ENCODE data around the gene DUSP22.

The DUSP22 gene

GRCh38 chr6:308768-309167, 16.5 kb downstream of the DUSP22 start:
- DNase-seq (ENCODE audit: low read depth): no peak

- no peak for DNase-seq (ENCODE audit: low read depth)
These were observed 17.7 kb downstream of the DUSP22 start for GRCh38 chr6:309947-310346.

GRCh38 chr6:310671-311070, 18.4 kb downstream of the DUSP22 start:
- DNase-seq (ENCODE audit: low read depth): no peak

- no peak for DNase-seq (ENCODE audit: low read depth)
These were observed 19.5 kb downstream of the DUSP22 start for GRCh38 chr6:311679-312220.

DNA sequence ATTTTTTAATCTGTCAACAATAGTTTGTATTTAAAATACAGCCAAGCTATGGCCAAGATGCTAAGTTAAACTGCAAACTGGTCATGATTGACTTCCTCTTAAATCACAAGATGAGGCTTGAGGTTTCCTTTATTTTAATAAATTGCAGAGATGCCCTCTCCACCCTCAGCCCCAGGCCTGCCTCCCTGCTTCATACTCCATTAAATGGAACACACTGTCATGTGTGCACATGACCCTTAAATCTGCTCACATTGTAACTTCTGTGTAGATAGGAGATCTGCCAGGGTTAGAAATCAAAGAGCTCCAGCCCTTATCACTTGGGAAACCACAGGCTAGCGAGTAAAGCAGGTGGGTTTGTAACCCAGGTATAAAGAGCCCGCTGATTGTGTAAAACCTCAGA, 20.8 kb downstream of the DUSP22 start:
- no peak for DNase-seq (ENCODE audit: low read depth)

DNA sequence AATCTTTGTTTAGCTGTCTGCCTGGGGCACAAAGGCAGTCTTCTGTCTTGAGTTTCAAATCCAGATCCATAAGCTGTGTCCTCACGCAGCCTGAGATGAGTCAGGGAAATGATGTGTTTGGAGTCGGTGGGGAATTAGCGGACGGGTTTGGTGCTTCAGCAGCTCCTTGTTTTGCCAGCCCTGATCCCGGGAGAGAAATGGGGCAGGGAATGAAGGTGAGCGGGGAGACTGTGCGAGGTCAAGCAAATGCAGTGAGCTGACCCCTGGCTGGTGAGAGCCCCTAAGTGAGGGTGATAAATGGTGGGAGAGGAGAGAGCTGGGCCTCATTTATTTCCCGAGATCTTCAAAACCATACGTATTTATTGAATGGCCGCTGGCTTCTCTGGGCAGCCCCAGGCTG, 21.6 kb downstream of the DUSP22 start:
- no peak for DNase-seq (ENCODE audit: low read depth)

- no peak for DNase-seq (ENCODE audit: low read depth)
These were observed 22.1 kb downstream of the DUSP22 start for GRCh38 chr6:314377-314776.

DNA sequence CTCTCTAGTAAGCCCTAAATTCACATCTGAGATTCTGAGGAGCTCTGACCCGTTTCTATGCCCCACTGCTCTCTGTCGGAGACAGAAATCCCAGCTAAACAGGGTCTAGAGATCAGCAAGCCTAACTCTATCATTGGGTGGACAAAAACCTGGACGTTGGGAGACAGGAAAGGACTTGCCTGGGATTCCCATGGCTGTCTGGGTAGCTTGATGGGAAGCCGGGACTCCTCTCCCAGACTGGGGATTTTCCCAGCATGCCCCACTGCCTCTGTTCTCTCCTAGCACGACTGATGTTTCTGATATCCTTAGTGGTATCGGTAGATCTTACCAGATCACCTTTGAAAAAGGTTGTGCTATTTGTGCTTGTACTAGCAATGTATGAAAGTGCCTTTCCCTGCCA, 22.9 kb downstream of the DUSP22 start:
- DNase-seq (ENCODE audit: low read depth): no peak

DNA sequence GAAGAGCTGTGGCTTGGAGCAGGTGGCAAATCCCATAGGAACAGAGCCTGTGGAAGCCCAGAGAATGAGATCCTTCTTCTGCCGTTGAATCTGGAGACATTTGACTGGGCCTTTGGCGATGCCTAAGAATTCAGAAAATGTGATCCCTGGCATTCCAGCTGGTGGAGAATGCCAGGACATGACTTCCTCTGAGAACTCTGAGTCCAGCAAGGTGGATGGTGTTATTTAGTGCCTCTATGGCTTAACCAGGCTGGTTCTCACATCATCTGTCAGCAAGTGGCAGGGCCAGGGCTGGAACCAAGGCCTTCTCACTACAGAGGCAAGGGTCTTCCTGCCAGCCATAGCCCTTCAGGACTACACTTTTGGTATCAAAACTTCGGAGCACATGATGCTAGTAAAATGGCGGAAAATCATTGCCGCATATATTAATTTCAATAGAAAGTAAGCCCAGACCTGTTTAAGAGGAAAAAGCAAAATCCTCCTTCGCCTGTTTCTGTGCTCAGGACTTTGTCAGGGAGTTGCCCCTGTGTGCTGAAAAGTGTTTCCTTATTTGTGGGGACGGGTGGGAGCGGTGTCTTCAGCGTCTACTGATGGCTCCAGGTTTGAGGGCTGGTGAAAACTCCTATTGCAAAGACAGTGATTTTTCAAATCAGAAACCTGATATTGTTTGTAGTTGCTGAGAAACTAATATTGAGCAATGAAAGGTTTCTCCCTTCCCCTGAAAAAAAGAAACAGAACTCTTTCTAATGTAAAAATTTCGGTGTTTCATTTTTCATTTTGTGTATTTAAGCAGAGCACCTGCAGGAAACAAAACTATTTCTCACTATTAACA, 23.9 kb downstream of the DUSP22 start:
- no peak for DNase-seq (ENCODE audit: low read depth)

- DNase-seq (ENCODE audit: low read depth): no peak
These were observed 24.4 kb downstream of the DUSP22 start for GRCh38 chr6:316753-317038.

DNA sequence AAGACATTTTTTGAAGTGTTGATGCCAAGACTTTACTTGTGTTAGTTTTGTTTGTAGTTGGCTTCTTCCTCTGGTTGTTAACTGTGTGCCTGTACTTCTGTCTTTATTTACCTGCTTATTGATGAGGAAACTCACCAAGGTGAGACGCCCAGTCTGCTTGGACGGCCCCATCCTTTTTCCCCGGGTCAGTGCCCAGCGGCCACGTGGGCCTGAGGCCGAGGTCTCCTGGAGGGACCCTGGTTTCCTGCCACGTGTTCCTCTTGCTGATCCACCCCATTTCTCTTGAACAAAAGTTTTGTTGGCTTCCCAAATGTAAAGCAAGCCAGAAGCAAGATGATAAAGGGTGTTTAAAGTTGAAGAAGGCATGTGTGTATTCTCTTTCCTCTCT, 24.8 kb downstream of the DUSP22 start:
- no peak for DNase-seq (ENCODE audit: low read depth)

DNA sequence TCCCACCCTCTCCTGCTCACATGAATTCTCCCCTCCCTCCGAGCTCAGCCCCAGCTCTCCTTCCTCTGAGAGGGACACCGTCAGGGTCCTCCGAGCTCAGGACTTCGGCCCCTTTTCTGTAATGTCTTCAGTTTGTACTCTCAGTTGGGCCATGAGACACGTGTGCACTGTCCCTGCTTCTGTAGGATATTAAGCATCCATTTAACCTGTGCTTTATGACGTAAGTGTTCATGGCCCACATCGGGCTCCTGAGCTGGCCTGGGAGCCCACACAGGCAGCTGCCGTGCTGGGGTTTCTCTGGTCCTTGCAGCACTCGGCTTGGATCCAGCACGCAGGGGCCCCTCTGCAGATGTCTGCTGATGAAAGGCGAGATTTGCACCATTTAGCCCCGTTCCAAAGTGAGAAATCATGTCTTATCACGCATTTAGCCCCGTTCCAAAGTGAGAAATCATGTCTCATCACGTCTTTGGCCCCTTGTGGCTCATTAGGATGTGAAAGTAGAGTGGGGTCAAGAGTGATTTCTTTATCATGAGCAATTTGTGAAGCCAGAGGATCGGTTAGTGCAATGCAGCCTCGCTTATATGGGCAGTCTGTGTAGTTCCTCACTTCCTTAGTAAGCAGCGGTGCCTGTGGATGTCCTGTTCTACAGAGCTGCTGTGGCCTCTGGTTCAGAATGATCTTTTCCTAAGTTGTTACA, 25.3 kb downstream of the DUSP22 start:
- no peak for DNase-seq (ENCODE audit: low read depth)

GRCh38 chr6:318243-318890, 26.1 kb downstream of the DUSP22 start:
- no peak for DNase-seq (ENCODE audit: low read depth)

- no peak for DNase-seq (ENCODE audit: low read depth)
These were observed 27.2 kb downstream of the DUSP22 start for GRCh38 chr6:319177-320131.

GRCh38 chr6:320351-321157, 28.3 kb downstream of the DUSP22 start:
- DNase-seq (ENCODE audit: low read depth): no peak

DNA sequence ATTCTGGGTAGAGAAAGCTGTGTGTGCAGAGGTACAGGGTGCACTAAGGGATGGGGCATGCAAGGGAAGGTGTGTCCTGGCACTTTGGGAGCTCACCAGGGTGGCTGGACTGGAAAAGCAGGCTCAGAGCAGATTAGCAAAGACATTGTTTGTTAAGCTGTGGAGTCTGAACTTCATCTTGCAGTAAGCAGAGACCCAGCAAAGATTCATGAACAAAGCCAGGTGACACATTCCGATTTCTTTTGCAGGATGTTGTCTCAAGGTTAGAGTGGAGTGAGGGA, 28.8 kb downstream of the DUSP22 start:
- no peak for DNase-seq (ENCODE audit: low read depth)

DNA sequence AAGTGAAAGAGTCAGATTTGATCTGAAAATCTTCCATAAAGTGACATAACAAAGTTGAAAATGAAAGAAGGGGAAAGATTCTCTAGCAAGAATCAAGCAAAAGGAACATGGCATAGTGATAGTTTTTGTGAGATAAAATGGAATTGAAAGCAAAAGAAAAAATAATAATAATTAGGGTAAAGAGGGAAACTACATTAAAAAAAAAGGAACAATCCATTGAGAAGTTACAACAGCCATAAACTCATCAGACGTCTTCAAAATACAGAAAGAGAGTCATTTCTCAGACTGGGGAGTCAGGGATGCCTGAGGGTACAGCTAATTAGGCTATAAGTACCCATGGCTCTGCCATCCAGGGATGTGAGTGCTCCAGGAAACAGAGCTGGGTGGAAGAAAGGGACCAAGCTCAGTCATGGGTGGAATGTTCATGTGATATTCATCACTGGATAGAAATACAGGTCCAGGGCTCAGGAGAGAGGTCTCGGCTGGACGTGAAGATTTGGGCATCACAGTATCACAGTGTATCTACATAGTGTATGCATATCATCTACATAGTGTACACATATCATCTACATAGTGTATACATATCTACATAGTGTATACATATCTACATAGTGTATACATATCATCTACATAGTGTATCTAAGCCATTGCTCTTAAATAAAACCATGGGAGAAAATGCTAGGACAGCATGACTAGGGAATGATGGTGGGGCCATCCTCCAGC, 29.4 kb downstream of the DUSP22 start:
- no peak for DNase-seq (ENCODE audit: low read depth)

DNA sequence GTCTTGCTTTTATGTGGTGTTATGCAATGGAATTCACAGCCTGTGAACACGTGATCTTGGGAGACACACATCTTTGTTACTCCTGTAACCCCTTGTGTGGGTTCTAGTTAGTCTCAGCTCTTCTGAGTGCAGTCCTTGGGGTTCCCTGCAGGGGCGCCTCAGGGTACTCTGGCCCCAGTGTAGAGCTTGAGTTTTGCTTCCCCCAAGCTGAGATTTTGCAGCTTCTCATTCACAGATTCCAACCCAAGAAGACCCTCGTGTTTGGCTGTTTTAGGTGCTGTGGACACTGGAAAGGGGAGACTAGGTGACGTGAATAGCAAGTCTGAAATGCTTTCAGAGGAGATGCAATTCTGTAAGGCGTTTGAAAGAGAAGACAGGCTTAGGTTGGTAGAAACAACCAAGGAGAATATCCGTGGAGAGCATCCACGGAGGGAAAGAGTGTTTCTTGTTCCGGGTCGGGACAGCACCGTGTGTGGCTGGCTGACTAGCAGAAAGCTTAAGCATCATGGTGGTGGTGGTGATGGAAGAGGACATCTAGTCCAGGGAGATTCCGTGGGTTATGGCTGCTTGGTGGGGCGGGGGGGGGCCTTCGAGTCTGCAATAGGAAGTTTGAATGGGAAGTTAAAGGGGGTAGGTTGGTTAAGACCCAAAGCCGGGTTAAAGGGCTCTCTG, 30.1 kb downstream of the DUSP22 start:
- no peak for DNase-seq (ENCODE audit: low read depth)

- no peak for DNase-seq (ENCODE audit: low read depth)
These were observed 30.8 kb downstream of the DUSP22 start for GRCh38 chr6:322940-323729.

Data from HS-5 (cell line).